Ecto neural progenitor cell (in vitro differentiated cells): ENCODE data around the gene WDR59.
"Not testable (repeated sequence)": the region's sequence is repeated elsewhere in the genome, so short reads cannot be mapped to it uniquely, and the experiment has no call there.

Experiments used
- DNase-seq: peaks from one replicate; pipeline ENCODE4 v3.0.0-alpha.2; 2018; ENCODE audit warnings: low spot score

The WDR59 gene

DNA sequence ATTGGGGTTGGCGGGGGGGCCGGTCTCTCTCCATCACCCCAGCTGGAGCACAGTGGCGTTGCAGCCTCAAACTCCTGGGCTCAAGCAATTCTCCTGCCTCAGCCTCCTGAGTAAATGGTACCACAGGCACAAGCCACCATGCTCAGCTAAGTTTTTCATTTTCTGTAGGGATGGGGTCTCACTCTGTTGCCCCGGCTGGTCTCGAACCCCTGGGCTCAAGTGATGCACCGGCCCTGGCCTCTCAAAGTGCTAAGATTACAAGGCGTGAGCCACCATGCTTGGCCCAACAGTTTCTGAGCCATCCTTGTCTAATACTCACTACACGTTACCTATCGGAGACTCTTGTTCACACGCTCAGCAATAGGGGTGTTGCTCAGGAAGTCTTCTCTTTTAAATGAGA lies 11.6 kb downstream of the WDR59 start:
- DNase-seq: no peak

DNA sequence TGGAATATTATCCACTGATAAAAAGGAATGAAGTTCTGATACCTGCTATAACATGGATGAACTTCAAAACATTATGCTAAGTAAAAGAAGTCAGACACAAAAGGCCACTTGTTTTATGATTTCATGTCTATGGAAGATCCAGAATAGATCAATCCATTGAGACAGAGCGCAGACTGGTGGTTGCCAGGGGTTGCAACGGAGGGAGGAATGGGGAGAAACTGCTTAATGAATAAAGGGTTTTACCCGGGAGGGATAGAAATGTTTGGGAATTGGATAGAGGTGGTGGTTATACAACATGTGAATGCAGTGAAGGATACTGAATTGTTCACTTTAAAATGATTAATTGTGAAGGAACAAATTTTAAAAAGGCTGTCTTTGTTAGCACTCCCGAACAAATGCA lies 30.2 kb downstream of the WDR59 start:
- no peak for DNase-seq

DNA sequence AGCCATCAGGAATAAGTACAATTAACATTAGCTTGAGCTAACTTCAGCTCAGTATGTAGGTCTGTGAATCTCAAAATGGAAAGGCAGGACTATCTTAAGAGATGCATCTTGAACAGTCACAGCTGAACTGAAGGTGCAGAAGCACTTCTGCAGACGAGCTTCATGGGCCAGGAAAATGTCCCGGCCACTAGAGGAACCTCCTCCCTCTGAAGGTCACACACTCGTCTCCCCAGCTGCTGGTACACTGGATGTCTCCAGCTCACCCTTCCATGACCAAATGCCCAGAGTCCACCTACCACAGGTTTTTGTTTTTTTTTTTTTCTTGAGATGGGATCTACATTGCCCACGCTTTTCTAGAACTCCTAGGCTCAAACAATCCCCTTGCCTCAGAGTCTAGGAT lies 33.2 kb downstream of the WDR59 start:
- no peak for DNase-seq

DNA sequence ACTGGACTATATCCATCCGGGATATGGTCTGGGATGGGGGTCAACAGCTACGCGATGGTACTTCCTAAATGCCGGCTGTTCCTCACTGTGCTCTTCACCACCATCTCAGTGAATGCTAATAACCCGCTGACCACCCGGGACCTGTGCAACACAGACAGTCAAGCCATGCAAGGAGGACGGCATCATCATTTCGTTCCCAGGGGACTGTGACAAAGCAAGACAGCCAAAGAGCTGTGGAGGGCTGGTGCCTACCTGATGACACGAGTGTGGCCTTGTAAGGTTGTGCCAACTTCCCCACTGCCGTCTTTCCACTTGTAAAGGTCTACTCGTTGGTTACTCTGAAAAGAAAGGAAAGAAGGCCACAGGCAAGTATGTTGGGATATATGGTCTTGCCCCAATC lies 33.7 kb downstream of the WDR59 start:
- DNase-seq: no peak

DNA sequence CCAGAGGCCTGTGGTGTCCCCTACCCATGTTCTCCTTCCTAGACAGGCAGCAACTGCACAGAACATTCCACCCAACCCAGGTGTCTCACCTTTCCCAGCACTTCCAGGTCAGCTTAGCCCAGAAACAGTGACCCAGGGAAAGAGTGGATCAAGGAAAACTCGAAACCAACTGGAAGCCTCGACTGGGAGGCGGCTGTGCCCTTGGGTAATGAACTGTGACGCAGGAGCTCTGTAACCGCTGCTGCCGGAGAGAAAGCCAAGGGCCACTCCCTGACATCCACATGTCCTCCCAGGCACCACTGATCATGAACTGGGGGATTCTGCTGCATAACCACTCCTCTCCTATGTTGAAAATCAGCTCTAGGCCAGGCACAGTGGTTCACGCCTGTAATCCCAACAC lies 34.4 kb downstream of the WDR59 start:
- DNase-seq: no peak

DNA sequence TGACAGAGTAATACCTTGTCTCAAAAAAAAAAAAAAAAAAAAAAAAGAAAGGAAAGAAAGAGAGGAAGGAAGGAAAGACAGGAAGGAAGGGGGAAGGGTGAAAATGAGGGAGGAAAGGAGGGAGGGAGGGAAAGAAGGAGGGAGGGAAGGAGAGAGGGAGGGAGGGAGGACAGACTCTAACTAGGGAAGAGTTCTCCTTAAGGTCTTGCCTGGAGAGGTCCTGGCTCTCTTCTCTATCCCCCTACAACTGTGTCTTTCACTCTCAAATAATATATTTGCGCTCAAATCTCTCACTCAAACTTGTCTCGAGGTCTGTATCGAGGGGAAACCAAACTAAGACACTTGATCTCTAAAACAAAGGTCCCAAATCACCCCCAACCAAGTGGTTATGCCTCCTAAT lies 35.6 kb downstream of the WDR59 start:
- no peak for DNase-seq

DNA sequence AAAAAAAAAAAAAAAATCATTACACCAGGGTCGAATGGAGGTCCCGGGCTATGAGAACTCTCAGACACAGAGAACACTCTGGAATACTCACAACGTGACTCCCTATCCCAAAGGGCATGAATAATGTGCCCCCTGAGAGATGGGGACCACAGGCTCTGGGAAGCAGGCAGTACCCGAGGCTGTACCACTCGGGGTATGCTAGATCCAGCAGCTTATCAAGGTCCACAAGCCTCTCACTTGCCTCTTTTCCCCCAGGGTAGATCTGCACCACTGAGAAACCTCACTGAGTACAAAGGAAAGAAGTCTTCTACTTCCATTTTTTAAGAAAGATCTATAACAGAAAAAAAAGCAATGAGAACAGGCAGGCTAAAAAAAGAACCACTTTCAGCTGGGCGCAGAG lies 40.5 kb downstream of the WDR59 start:
- no peak for DNase-seq

DNA sequence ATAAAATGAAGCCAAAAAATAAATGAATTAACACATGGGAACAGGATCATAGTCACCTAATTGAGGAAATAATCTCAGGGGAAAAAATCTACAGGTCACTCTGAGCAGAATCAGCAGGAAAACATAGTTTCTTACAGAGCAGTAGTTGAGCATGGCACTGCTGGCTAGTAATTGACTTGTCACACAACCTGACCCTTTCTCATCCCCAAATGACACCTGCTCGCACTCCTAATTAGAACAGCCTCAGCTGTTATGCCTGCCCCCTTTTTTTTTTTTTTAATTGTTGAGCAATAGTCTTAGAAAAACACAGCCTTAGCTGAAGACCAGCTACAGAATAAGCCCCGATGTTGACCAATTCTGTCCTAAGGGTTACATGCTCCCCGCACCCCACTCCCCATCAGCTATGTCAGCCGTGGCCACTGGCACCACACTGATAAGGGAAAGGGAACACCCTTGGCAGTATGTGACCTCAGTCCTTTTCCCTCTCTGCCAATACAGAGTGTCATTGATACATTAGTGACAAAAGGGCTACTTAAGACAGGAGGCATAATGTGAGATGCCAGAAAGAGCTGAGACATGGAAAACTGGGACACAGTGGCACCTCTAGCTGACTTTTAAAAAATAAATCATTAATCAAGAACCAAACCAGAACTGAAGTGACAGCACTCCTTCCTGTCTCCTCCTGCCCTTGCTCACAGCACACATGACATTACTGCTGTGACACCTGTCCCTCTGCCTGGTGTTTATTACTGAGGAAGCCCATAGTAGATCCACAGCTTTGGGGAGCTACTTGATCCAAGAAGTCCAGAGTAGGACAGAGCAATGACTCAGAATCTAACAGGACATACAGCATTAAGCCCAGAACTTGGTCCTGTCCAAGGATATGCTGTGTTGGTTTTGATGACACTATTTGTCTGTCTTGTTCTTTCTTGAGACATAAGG lies 41.7 kb downstream of the WDR59 start:
- DNase-seq: no peak

DNA sequence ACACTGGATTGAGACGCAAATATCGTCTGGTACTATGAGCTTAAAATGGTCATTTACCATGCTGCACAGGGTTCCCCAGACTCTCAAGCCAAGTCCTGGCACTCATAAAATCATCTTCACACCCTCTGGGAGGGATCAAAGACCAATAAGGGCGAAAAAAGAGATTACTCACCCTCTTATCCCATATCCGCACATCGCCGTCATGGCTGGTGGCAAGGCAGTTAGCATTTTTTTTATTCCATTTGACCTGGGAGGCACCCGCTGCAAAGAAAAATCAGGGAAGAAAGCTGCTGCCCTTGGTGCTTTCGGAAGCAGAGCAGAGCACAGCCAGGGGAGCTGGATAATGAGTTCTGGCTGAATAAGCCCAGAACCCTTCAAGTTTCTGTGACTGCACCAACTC lies 42.4 kb downstream of the WDR59 start:
- DNase-seq: no peak

DNA sequence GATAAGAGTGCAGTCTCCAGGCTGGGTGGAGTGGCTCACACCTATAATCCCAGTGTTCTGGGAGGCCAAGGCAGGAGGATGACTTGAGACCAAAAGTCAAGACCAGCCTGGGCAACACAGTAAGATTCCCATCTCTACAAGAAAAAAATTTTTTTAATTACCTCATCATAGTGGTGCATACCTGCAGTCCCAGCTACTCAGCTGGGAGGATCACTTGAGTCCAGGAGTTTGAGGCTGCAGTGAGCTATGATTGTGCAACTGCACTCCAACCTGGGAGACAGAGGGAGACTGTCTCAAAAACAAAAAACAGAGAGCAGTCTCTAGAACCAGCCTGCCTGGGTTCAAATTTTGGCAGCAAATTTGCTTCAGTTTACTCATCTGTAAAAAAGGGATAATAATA lies 45.2 kb downstream of the WDR59 start:
- no peak for DNase-seq

DNA sequence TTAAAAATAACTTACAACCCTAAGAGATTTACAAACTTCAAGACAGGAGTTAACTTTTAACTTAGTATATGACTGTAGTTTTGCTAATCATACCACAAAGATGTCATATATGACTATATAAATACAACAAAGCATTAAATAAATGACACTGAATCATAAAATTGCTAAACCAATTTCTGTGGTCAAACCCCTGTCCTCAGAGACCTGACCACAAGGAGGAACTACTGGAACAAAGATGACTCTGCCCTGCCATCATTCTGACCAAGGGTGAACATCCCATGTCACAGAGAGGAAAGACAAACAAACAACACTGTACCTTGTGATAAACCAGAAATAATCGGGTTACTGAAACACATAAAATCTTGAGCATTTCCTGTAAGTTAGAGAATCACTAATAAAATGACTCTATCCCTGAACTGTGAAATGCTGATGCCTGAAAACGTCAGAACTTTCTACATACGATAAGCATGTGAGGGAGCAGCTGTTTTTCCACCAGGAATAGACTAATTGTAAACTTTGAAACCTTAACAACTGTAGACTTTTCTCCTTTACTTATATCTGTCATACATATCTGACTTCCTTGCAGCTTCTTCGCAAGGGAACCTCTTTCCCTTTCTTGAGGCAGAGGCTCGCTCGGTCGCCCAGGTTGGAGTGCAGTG lies 47.9 kb downstream of the WDR59 start:
- no peak for DNase-seq

DNA sequence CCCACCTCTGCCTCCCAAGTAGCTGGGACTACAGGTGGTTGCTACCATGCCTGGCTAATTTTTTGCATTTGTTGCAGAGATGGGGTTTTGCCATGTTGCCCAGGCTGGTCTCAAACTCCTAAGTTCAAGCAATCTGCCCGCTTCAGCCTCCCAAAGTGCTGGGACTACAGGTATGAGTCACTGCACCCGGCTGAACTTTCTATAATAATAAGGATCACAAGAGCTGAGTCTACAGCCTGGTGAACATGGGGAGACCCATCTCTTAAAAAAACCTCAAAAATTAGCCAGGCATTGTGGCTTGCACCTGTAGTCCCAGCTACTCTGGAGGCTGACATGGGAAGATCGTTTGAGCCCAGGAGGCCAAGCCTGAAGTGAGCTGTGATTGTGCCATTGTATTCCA lies 53.5 kb downstream of the WDR59 start:
- no peak for DNase-seq

DNA sequence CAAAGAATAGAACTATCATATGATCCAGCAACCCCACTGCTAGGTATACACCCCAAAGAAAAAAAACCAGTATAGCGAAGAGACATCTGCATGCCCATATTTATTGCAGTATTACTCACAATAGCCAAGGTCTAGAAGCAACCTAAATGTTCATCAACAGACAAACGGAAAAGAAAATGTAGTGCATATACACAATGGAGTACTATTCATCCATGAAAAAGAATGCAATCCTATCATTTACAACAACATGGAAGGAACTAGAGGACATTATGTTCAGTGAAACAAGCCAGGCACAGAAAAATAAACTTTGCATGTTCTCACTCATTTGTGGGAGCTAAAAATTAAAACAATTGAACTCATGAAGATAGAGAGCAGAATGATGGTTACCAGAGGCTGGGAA lies 55.3 kb downstream of the WDR59 start:
- no peak for DNase-seq

DNA sequence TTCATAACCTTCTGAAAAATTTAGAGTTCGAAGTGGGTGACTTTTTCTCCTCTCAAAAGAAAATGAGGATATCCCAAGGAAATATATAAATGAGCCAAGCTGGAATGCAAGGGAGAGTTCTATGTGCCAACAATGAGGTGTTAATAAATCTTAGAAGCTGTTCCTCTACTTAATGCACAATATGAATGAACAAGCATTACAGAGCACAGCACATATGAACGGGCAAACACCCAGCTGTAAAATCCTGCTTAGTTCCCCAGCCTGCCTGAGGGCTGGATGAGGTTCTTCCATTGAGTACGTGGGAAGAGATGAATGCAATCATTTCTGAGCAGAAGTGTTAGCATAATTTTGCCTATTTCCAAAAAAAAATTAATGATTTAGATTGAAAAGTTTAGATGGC lies 58.1 kb downstream of the WDR59 start:
- DNase-seq: no peak

DNA sequence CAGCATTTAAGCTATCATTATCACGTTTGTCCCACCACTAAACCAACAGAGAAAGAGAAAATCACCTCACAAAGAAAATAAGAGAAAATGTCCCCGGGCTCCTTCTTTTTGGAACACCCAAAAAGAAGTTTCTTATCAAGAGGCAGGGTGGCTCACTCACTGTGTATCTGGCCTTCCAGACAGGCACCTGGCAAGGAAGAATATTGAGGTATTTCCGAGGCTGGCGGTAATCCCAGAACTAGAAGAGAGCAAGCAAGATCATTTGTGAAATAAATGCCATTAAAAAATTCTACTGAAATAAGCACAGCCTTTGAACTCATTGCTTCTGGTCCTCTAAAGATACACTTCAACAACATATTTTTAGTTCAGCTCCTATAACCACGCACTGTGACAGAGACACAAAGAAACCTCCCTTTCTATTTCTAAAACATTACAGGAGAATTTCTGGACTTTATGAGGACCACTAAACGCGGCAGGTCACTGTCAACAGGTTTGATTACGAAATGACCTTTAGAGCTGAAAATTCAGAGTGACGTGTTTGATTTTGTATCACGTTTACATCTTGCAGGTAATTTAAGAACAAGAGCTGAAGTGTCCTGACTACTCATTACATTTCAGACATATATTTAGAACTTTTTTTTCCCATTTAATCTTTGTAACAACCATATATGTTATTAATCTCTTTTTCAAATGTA lies 61.0 kb downstream of the WDR59 start:
- DNase-seq: no peak

DNA sequence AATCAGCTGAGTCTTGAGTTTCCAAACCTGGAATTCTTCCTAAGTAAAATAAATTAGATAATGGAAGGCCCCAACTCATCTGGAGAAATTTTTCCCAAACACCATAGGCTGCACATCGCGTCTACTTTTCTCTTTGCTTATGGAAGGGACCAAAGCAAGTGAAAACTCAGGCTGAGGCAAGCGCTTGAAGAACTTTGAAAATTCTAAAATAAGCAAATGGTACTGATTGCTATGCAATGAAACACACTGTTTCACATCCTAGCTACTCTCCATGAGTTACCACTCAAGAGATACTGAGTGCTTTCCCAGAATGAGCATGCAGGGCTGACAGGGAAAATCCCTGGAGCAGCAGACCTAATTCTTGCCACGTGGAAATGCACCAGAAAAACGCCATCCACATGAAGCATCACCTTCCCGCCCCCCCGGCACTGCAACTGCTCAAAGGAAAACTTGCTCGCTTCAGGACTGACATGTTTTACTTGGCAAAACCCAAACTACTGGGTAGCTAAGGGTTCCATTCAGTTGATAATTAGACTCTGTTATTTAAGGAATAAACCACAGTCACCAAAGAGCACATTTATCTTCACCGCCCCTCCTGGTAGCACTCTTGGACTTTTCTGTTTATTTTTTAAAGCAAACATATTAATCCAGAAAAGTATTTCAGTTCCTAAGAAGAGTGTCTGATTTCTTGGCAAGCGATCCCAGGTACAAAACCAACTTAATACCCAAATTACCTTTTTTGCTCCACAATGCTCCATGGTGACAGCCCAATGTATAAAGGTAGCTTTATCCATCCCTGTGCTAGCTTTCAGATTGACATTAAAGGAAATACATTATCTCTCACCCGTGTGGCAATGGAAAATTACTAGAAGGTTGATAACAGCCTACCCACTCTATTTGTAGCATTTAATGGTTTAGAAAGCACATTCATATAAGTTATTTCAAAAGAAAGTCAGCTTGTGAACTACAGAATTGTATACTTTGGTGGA lies 62.5 kb downstream of the WDR59 start:
- no peak for DNase-seq

DNA sequence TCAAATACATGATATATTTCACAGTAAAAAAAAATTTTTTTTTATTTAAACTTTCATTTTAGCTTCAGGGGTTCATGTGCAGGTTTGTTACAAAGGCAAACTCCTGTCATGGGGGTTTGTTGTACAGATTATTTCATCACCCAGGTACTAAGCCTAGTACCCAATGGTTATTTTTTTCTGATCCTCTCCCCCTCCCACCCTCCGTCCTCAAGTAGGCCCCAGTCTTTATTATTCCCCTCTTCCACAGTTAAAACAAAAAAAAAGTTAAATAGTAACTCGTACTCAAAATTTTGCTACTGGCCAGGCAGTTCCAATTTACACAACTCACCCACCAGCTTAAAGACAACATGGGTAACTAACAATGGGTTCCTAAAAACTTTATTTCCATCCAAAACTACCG lies 63.9 kb downstream of the WDR59 start:
- DNase-seq: no peak

DNA sequence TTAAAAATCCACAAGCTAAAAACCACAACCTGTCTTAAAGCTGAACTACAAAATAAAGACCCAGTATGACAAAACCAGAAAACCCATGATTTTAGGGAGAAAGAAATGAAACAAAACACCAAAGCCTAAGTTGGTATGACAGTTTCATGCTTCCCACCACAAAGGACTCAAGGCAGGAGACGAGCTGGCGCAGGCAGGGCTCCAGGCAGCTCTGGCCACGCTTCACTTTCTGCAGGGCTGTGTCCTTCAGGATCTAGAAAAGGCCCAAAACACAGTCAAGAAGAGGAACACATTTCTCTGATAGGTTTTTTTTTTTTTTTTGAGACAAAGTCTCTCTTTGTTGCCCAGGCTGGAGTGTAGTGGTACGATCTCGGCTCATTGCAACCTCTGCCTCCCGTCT lies 75.3 kb downstream of the WDR59 start:
- DNase-seq: no peak

DNA sequence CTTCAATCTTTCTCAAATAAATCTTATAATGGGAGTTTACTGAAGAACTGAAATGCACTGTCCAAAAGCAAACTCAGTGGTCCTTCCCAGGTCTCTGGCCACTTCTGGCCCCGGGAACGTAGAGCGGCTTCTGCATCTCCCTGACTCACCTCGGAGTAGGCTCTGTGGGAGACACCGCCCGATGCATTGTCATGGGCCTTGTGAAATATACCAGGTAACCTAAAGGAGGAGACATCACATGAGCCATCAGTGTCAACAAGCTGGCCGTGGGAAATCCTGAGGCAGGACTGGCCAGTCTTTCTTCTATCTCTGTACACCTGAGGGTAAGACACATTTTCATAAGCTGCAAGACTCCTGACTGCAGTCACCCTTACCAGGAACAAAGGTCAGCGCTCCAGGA lies 76.2 kb downstream of the WDR59 start:
- DNase-seq: not testable (repeated sequence)

DNA sequence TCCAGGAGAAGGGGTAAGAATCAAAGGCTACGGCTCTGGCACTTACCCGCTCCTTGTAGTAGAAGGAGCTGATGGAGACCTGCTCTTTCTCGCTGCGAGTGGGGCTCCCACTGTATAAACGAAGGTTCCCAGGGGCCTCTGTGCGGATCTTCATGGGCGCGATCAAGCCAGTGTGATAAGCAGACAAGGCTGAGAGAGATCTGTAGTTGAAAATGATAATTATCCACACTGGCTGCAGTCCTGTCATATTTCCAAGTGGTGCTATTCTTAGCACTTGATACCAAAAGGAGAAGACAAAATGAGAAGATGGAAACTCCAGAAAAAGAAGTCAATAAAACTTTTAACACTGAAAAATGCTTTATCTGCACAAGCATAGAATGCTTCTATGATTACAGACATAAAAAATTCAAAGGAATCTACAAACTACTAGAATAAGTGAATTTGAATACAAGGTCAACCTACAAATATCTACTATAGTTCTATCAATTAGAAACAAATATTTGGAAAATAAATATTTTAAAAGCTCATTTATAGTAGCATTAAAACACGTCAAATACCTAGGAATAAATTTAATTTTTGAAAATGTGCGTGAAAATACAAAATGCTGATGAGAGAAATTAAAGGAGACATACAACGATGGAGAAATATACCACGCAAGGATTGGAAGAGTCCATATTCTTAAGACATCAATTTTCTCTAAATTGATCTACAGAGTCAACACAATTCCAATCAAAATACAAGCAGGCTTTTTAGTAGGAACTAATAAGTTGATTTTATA lies 80.8 kb downstream of the WDR59 start:
- no peak for DNase-seq

DNA sequence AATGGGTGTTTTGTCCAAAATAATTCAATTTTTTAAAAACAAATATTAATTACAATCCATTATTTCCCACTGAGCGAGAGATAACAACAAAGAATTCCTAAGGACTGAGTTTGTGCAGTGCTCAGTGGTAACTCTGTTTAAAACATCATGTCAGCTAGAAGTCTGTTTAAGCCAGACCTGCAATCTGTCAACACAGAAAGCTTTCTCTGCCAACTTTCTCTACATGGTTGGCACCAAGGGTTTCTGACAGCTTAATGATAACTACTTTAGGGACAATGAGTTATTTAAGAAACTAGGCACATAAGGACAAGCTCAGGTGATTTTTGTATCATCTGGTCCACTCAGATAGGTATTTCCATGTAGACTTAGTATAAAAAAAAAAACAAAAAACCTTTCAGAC lies 81.8 kb downstream of the WDR59 start:
- no peak for DNase-seq
